OCI-LY1 (cell line): Measurements from ENCODE around the gene LGI2.
"Not testable (repeated sequence)": the region's sequence is repeated elsewhere in the genome, so short reads cannot be mapped to it uniquely, and the experiment has no call there.

Experiments
- H2AFZ ChIP-seq: fragments of 200-600 bp; sonication (generic), shearing (Covaris generic); 2 replicates; pipeline ENCODE4 v1.6.0; 2014; ENCODE audit warnings: antibody characterized with exemption, mild to moderate bottlenecking, low read length
- H3F3A ChIP-seq: fragments of 200-600 bp; sonication (generic), shearing (Covaris generic); 2 replicates; pipeline ENCODE4 v1.6.0; 2014; ENCODE audit warnings: mild to moderate bottlenecking, antibody characterized with exemption, low read length, moderate library complexity; ENCODE audit not compliant: insufficient read depth
- H3K27ac ChIP-seq: fragments of 200-600 bp; sonication (generic); 2 replicates; pipeline ENCODE4 v1.5.1; 2014; ENCODE audit warnings: low read length, mixed run types, mild to moderate bottlenecking, low read depth; ENCODE audit not compliant: poor library complexity, severe bottlenecking
- H3K27me3 ChIP-seq: fragments of 200-600 bp; sonication (generic); 2 replicates; pipeline ENCODE4 v1.6.0; 2014; ENCODE audit warnings: antibody characterized with exemption, mild to moderate bottlenecking, low read length, moderate library complexity; ENCODE audit not compliant: insufficient read depth
- H3K36me3 ChIP-seq: fragments of 200-600 bp; sonication (generic); 2 replicates; pipeline ENCODE4 v1.6.1; 2014; ENCODE audit warnings: mild to moderate bottlenecking, antibody characterized with exemption, low read length, moderate library complexity, mixed read lengths; ENCODE audit not compliant: insufficient read depth
- H3K4me1 ChIP-seq: fragments of 200-600 bp; sonication (generic); 2 replicates; pipeline ENCODE4 v1.5.1; 2014; ENCODE audit warnings: mild to moderate bottlenecking, low read length, moderate library complexity; ENCODE audit not compliant: insufficient read depth, severe bottlenecking
- H3K4me2 ChIP-seq: fragments of 200-600 bp; sonication (generic), shearing (Covaris generic); 2 replicates; pipeline ENCODE4 v1.6.1; 2014; ENCODE audit warnings: low read length
- H3K4me3 ChIP-seq: fragments of 200-600 bp; sonication (generic); 2 replicates; pipeline ENCODE4 v1.5.1; 2014; ENCODE audit warnings: low read length, low read depth, mild to moderate bottlenecking, mixed read lengths; ENCODE audit not compliant: poor library complexity, severe bottlenecking
- H3K79me2 ChIP-seq: fragments of 200-600 bp; shearing (Covaris generic); 2 replicates; pipeline ENCODE4 v1.6.1; 2016; ENCODE audit warnings: mixed run types, low read length, mixed read lengths; ENCODE audit not compliant: insufficient read depth
- H3K9ac ChIP-seq: fragments of 200-600 bp; sonication (generic), shearing (Covaris generic); 2 replicates; pipeline ENCODE4 v1.6.1; 2014; ENCODE audit warnings: mild to moderate bottlenecking, low read length, mixed read lengths
- H3K9me2 ChIP-seq: fragments of 200-600 bp; sonication (generic), shearing (Covaris generic); 2 replicates; pipeline ENCODE4 v1.6.1; 2014; ENCODE audit warnings: low read depth, mild to moderate bottlenecking, low read length, mixed read lengths
- H3K9me3 ChIP-seq: fragments of 200-600 bp; shearing (Covaris generic); 2 replicates; pipeline ENCODE4 v1.6.1; 2014; ENCODE audit warnings: low read length, mixed read lengths
- H4K20me1 ChIP-seq: fragments of 200-600 bp; sonication (generic), shearing (Covaris generic); 2 replicates; pipeline ENCODE4 v1.6.0; 2016; ENCODE audit warnings: mild to moderate bottlenecking, low read length; ENCODE audit not compliant: insufficient read depth
- EZH2 ChIP-seq: fragments of 200-600 bp; sonication (generic), shearing (Covaris generic); IDR thresholded peaks from 2 replicates; pipeline ENCODE4 v1.8.0; 2017; ENCODE audit warnings: borderline replicate concordance, mixed run types, mild to moderate bottlenecking, antibody characterized with exemption, low read length, moderate library complexity, mixed read lengths
- TF ChIP-seq, protein P1 (sequence below): fragments of 200-600 bp; sonication (generic), shearing (Covaris generic); IDR thresholded peaks from 2 replicates; pipeline ENCODE4 v1.5.1; 2017; ENCODE audit warnings: mild to moderate bottlenecking, antibody characterized with exemption, low read length, moderate library complexity, mixed read lengths

LGI2 gene

DNA sequence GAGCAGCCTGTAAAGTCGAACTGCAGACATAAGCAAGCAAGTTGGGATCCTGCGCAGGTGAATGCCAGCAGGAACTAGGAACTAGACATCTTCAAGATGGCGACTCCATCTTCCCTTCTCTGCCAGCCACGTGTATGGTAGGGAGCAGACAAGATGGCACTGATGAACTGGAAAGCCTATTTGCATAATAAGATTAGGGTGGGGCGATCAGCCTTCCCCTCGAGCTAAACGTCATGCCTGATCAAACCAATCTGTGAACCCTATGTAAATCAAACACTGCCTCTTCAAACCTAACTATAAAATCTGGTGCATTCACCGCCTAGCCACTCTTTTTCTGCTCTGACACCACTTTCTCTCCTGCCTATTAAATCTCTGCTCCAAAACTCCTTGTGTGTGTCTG lies 28.1 kb upstream of the LGI2 start:
- Histone ChIP-seq H3F3A (no peaks in the 10 kb centered on the region), H3K79me2 (no peaks in the 10 kb centered on the region), H3K9me2 (no peaks in the 10 kb centered on the region), H3K36me3 (no peaks in the 10 kb centered on the region), H4K20me1 (no peaks in the 10 kb centered on the region), H2AFZ (no peak overlapping the region), H3K9ac (no peak overlapping the region), H3K27ac (no peak overlapping the region), H3K4me2 (no peak overlapping the region), H3K27me3 (no peaks in the 10 kb centered on the region), H3K4me1 (no peaks in the 10 kb centered on the region), H3K4me3 (no peak overlapping the region), H3K9me3 (no peaks in the 10 kb centered on the region)
- TF ChIP-seq, protein P1, sequence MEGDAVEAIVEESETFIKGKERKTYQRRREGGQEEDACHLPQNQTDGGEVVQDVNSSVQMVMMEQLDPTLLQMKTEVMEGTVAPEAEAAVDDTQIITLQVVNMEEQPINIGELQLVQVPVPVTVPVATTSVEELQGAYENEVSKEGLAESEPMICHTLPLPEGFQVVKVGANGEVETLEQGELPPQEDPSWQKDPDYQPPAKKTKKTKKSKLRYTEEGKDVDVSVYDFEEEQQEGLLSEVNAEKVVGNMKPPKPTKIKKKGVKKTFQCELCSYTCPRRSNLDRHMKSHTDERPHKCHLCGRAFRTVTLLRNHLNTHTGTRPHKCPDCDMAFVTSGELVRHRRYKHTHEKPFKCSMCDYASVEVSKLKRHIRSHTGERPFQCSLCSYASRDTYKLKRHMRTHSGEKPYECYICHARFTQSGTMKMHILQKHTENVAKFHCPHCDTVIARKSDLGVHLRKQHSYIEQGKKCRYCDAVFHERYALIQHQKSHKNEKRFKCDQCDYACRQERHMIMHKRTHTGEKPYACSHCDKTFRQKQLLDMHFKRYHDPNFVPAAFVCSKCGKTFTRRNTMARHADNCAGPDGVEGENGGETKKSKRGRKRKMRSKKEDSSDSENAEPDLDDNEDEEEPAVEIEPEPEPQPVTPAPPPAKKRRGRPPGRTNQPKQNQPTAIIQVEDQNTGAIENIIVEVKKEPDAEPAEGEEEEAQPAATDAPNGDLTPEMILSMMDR = no peak
- no peak for TF ChIP-seq EZH2

DNA sequence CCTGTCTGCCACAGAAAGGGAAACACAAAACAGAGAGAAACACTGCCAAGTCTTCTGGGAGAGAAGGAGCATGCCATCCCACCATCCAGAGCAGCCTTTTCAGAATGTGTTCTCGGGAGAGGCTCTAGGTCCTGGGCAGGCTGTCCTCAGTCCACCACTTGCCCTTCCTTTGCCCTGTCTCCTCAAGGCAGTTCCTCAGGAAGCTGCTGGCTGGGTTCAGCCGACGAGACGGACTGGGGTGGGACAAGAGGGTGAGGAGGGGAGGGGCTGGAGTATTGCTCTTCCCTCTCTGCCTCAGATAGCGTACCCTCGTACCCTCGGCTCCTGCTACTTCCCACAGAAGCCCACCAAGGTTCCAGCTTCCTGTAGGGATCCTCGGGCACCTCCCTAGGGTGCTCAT lies 26.6 kb upstream of the LGI2 start:
- H3K27ac ChIP-seq = no peak overlapping the region
- H3K9me2 ChIP-seq = no peaks in the 10 kb centered on the region
- no peak overlapping the region for H2AFZ ChIP-seq
- H3K27me3 ChIP-seq = no peaks in the 10 kb centered on the region
- no peaks in the 10 kb centered on the region for H3K4me1 ChIP-seq
- no peaks in the 10 kb centered on the region for H3K36me3 ChIP-seq
- H3K9ac ChIP-seq = no peak overlapping the region
- no peak overlapping the region for H3K4me2 ChIP-seq
- H3K79me2 ChIP-seq = no peaks in the 10 kb centered on the region
- no peaks in the 10 kb centered on the region for H3K9me3 ChIP-seq
- no peaks in the 10 kb centered on the region for H3F3A ChIP-seq
- no peaks in the 10 kb centered on the region for H4K20me1 ChIP-seq
- H3K4me3 ChIP-seq = no peak overlapping the region
- TF ChIP-seq EZH2 = no peak
- TF ChIP-seq, protein P1 = no peak

DNA sequence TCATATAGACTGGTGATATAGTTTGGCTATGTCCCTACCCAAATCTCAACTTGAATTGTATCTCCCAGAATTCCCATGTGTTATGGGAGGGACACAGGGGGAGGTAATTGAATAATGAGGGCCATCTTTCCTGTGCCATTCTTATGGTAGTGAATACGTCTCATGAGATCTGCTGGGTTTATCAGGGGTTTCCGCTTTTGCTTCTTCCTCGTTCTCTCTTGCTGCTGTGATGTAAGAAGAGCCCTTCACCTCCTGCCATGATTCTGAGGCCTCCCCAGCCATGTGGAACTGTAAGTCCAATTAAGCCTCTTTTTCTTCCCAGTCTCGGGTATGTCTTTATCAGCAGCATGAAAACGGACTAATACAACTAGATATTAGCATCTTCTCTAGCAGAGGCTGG lies 21.3 kb upstream of the LGI2 start:
- not testable (repeated sequence) for H4K20me1 ChIP-seq, H2AFZ ChIP-seq

DNA sequence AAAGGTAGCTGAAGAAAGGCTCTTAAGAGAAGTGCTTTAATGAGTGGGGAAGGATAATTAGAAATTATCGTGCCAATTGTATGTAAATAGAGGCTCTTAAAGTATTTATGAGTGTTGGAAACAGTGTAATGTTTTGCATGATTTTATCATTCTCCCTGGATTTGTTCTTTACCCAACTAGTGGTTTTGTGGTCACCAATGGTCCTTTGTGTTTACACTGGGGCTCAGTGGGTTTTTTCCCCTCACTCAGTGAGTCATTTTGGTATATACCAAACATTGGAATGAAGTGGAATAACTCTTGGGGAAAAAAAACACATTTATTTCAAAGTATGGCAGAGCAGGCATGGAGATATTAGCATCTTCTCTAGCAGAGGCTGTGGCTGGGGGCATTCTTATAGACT lies 20.8 kb upstream of the LGI2 start:
- Histone ChIP-seq H3K79me2 (no peaks in the 10 kb centered on the region), H3K9ac (no peak overlapping the region), H3F3A (no peaks in the 10 kb centered on the region), H3K27me3 (no peaks in the 10 kb centered on the region), H3K9me3 (no peaks in the 10 kb centered on the region), H3K27ac (no peak overlapping the region), H3K4me2 (no peak overlapping the region), H3K4me1 (no peaks in the 10 kb centered on the region), H3K9me2 (no peaks in the 10 kb centered on the region), H3K36me3 (no peaks in the 10 kb centered on the region), H3K4me3 (no peak overlapping the region), H2AFZ (no peak overlapping the region), H4K20me1 (no peaks in the 10 kb centered on the region)
- TF ChIP-seq, protein P1 = no peak
- TF ChIP-seq EZH2 = no peak

More for the DNA sequence above, 21.3 kb upstream of the LGI2 start:
- not testable (repeated sequence) for H3K27me3 ChIP-seq, H3F3A ChIP-seq, H3K4me1 ChIP-seq, H3K4me3 ChIP-seq, H3K36me3 ChIP-seq, H3K9me2 ChIP-seq, H3K9ac ChIP-seq, H3K4me2 ChIP-seq, H3K9me3 ChIP-seq, H3K79me2 ChIP-seq, H3K27ac ChIP-seq
